ENCODE results near the gene MBLAC2. TPM values are rescaled to one million over a fixed set of nuclear protein-coding genes. Genes with fewer than 3 reads are reported as not detected.
A peak's percentile ranks its signal among the peaks of the same experiment; 100 is the strongest.

The MBLAC2 gene
- total and polyA plus RNA-seq, 2 experiments from 2014 or later = 4.8 to 5.6 TPM

GRCh38 chr5:90475436-90475980 lies 937 bp upstream of the MBLAC2 start:
- in situ Hi-C loops (cut with MboI) = no loop called here
- H3K27ac ChIP-seq = no peak overlapping the region
- DNase-seq = no peak
- peak overlapping the region; percentile 88 for H3K4me3 ChIP-seq
- H3K9me3 ChIP-seq (ENCODE audit: low read depth) = no peaks in the 10 kb centered on the region
- H3F3A ChIP-seq (ENCODE audit: insufficient read depth) = peaks cover 13% of the 10 kb centered on the region
- peaks cover 19% of the 10 kb centered on the region for H3K4me1 ChIP-seq (ENCODE audit: insufficient read depth)
- H3K79me2 ChIP-seq (ENCODE audit: insufficient read depth) = peaks cover 21% of the 10 kb centered on the region
- no peaks in the 10 kb centered on the region for H3K9me2 ChIP-seq (ENCODE audit: insufficient read depth)
- H2AFZ ChIP-seq = peak overlapping the region; percentile 98; the same call in 1 of the 2 replicates
- H3K36me3 ChIP-seq (ENCODE audit: low read depth) = no peaks in the 10 kb centered on the region
- no peaks in the 10 kb centered on the region for H4K20me1 ChIP-seq (ENCODE audit: insufficient read depth)
- no peak for TF ChIP-seq EZH2phosphoT487 (IDR thresholded peaks at IDR 0.05; ENCODE audit: insufficient read depth, low read depth)
- TF ChIP-seq EZH2 (IDR thresholded peaks at IDR 0.05; ENCODE audit: insufficient read depth, poor library complexity, severe bottlenecking) = no peak
- peak overlapping the region; percentile 87 for H3K4me2 ChIP-seq (ENCODE audit: unreplicated experiment)
- H3K9ac ChIP-seq = no peak overlapping the region; the same call in 1 of the 2 replicates
- no peaks in the 10 kb centered on the region for H3K27me3 ChIP-seq (replicated peaks; ENCODE audit: insufficient read depth)
- WGBS, 2 experiments (ENCODE audit: low coverage in 1 of 2, low lambda C conversion rate in 2 of 2, missing lambda C conversion rate in 2 of 2) = 72 to 75% methylated on average over 17 of the region's 17 CpGs

DNA sequence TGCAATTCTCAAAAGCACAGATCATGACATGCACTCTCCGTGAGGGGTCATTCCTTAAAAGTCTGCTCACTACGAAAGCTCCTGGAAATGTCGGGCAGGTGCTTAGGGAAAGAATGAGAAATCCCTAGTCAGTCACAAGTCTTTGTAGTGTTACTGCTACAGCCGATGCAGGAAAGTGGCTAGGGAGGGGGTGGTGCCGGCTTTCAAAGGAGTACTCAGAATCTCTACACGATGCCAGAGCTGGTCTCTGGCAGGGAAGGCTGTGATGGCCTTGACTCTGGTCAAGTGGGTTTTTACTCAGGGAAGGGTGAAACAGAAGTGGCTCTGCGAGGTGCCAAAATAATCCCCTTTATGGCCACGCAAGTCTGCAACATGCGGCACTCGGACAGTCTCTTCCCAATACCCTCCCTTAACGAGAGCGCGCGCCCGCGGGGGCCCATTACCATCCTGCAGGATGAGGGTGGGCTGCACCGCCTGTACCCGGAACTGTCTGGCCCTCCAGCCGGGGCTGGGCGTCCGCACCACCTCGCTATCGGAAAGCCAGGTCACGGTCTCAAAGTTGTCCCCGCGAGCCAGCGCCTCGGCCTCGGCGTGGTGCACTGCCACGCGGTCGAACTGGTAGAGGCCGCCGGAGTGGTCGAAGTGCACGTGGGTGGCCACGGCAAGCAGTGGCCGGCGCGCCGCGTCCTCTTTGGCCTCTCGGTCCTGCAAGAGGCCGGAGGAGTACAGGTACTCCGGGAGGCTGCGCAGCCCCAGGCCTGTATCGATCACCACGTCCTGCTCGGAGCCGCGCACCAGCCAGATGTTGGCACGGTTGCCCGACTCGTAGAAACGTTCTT lies 956 bp downstream of the MBLAC2 start:
- H3K9me2 ChIP-seq (ENCODE audit: insufficient read depth) = no peaks in the 10 kb centered on the region
- in situ Hi-C loops (cut with MboI) = no loop called here
- H4K20me1 ChIP-seq (ENCODE audit: insufficient read depth) = no peaks in the 10 kb centered on the region
- peaks cover 8% of the 10 kb centered on the region for H3K4me1 ChIP-seq (ENCODE audit: insufficient read depth)
- H2AFZ ChIP-seq = peak overlapping the region; percentile 98
- H3K27ac ChIP-seq = peak overlapping the region; percentile 21
- H3K79me2 ChIP-seq (ENCODE audit: insufficient read depth) = peaks cover 21% of the 10 kb centered on the region
- TF ChIP-seq EZH2 (IDR thresholded peaks at IDR 0.05; ENCODE audit: insufficient read depth, poor library complexity, severe bottlenecking) (no peak), EZH2phosphoT487 (IDR thresholded peaks at IDR 0.05; ENCODE audit: insufficient read depth, low read depth) (no peak)
- no peaks in the 10 kb centered on the region for H3K27me3 ChIP-seq (replicated peaks; ENCODE audit: insufficient read depth)
- H3K9ac ChIP-seq = peak overlapping the region; percentile 82
- H3K36me3 ChIP-seq (ENCODE audit: low read depth) = no peaks in the 10 kb centered on the region
- H3F3A ChIP-seq (ENCODE audit: insufficient read depth) = no peaks in the 10 kb centered on the region
- WGBS, 2 experiments (ENCODE audit: low coverage in 1 of 2, low lambda C conversion rate in 2 of 2, missing lambda C conversion rate in 2 of 2) = 2 to 3% methylated on average over 43 to 56 of the region's 56 CpGs
- peak overlapping the region; percentile 87 for H3K4me2 ChIP-seq (ENCODE audit: unreplicated experiment)
- peak; percentile 72 for DNase-seq
- peak overlapping the region; percentile 88 for H3K4me3 ChIP-seq
- H3K9me3 ChIP-seq (ENCODE audit: low read depth) = no peaks in the 10 kb centered on the region

DNA sequence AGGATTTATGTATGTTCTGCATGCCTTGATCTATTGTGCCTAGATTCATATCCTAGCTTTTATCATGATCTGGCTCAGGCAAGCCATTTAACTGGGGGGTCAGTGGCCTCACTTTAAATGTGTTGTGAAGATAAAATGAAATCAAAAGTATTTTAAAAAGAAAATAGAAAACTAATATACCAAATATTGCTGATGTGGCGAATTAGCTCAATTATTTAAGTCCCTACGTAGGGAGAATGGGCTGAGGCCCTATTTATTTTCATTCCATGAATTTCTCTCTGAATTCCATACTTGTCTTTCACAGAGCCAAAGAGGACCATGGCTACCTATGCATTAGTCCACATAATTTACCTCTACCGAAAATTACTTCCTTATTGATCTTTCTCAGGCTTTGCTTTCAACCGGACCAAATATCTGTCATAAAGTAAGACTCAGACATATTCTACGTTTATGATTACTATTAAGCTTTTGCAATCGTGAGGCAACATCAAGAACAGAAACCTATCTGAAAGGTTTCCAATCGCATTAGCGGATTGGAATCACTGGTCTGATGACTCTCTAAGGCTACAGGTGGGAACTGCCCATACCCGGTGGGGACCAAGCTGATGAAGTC lies 1.7 kb downstream of the MBLAC2 start:
- peak overlapping the region; percentile 82 for H3K9ac ChIP-seq

DNA sequence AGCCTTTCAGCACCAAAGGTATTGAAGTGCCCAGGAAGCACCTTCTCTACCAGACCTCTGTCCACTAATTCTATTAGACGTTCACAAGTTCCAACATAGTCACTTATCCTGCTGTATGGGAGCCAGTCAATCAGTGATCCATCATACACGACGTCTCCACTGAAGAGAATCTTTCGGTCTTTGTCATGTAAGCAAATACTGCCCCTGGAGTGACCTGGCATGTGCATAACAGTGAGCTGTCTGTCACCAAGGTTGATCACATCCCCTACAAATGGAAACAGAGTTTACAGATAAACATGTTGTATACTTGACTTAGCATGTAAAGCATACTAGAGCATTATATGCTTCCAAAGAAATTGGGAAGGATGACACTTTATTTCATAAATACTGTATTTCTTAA lies 13.3 kb downstream of the MBLAC2 start:
- in situ Hi-C loops (cut with MboI) = no loop called here
- WGBS, 2 experiments (ENCODE audit: low coverage in 1 of 2, low lambda C conversion rate in 2 of 2, missing lambda C conversion rate in 2 of 2) = 63 to 89% methylated on average over 4 of the region's 4 CpGs
- no peaks in the 10 kb centered on the region for H3K9me2 ChIP-seq (ENCODE audit: insufficient read depth)
- H3K4me1 ChIP-seq (ENCODE audit: insufficient read depth) = no peaks in the 10 kb centered on the region
- no peak overlapping the region for H3K4me3 ChIP-seq
- TF ChIP-seq EZH2phosphoT487 (IDR thresholded peaks at IDR 0.05; ENCODE audit: insufficient read depth, low read depth) (no peak), EZH2 (IDR thresholded peaks at IDR 0.05; ENCODE audit: insufficient read depth, poor library complexity, severe bottlenecking) (no peak)
- no peaks in the 10 kb centered on the region for H3K36me3 ChIP-seq (ENCODE audit: low read depth)
- H4K20me1 ChIP-seq (ENCODE audit: insufficient read depth) = no peaks in the 10 kb centered on the region
- peaks cover 13% of the 10 kb centered on the region; the same call in 1 of the 2 replicates for H3K79me2 ChIP-seq (ENCODE audit: insufficient read depth)
- no peaks in the 10 kb centered on the region for H3K9me3 ChIP-seq (ENCODE audit: low read depth)
- H3K27me3 ChIP-seq (replicated peaks; ENCODE audit: insufficient read depth) = no peaks in the 10 kb centered on the region
- H3K27ac ChIP-seq = no peak overlapping the region
- H3K9ac ChIP-seq = no peak overlapping the region
- no peaks in the 10 kb centered on the region for H3F3A ChIP-seq (ENCODE audit: insufficient read depth)
- H3K4me2 ChIP-seq (ENCODE audit: unreplicated experiment) = no peak overlapping the region
- no peak for DNase-seq
- no peak overlapping the region for H2AFZ ChIP-seq

More for the DNA sequence above, 1.7 kb downstream of the MBLAC2 start:
- peaks cover 21% of the 10 kb centered on the region for H3K79me2 ChIP-seq (ENCODE audit: insufficient read depth)
- H3K27me3 ChIP-seq (replicated peaks; ENCODE audit: insufficient read depth) = no peaks in the 10 kb centered on the region
- H2AFZ ChIP-seq = peak overlapping the region; percentile 98
- H3K27ac ChIP-seq = no peak overlapping the region
- no peak for TF ChIP-seq EZH2 (IDR thresholded peaks at IDR 0.05; ENCODE audit: insufficient read depth, poor library complexity, severe bottlenecking)
- no peak for TF ChIP-seq EZH2phosphoT487 (IDR thresholded peaks at IDR 0.05; ENCODE audit: insufficient read depth, low read depth)
- 52% methylated on average over 9 of the region's 9 CpGs for WGBS, 2 experiments (ENCODE audit: low coverage in 1 of 2, low lambda C conversion rate in 2 of 2, missing lambda C conversion rate in 2 of 2)
- H3K36me3 ChIP-seq (ENCODE audit: low read depth) = no peaks in the 10 kb centered on the region
- peak overlapping the region; percentile 87 for H3K4me2 ChIP-seq (ENCODE audit: unreplicated experiment)
- H3K4me1 ChIP-seq (ENCODE audit: insufficient read depth) = peaks cover 8% of the 10 kb centered on the region
- H3K9me3 ChIP-seq (ENCODE audit: low read depth) = no peaks in the 10 kb centered on the region
- in situ Hi-C loops (cut with MboI) = no loop called here
- H4K20me1 ChIP-seq (ENCODE audit: insufficient read depth) = no peaks in the 10 kb centered on the region
- H3K4me3 ChIP-seq = peak overlapping the region; percentile 88
- H3F3A ChIP-seq (ENCODE audit: insufficient read depth) = no peaks in the 10 kb centered on the region
- no peaks in the 10 kb centered on the region for H3K9me2 ChIP-seq (ENCODE audit: insufficient read depth)
- DNase-seq = no peak
